WTC11 (cell line): Measurements from ENCODE around the gene CYRIA. TPM values are rescaled to one million over a fixed set of nuclear protein-coding genes. Genes with fewer than 3 reads are reported as not detected.

Source experiments
- ATAC-seq: fragments of 200-7000 bp; cut with Tn5 transposase; 2 replicates; pipeline ENCODE4 v1.10.0; 2021; ENCODE audit warnings: mild to moderate bottlenecking, moderate library complexity
- CTCF ChIA-PET: fragments of 300-600 bp; sonication (Branson Sonifier 250); formaldehyde crosslinking; loops from one replicate; lab custom pipeline; 2021; ENCODE audit warnings: antibody characterized with exemption; lab: Charles Lee
- POLR2A ChIA-PET: fragments of 350-600 bp; sonication (Branson Sonifier 250); formaldehyde crosslinking; loops from one replicate; lab custom pipeline; 2021; ENCODE audit warnings: antibody characterized with exemption; lab: Charles Lee
- DNase-seq: peaks from one replicate; pipeline ENCODE4 v3.0.0; 2021; ENCODE audit warnings: low spot score
- H3K27ac Mint-ChIP-seq: 2 replicates; pipeline ENCODE4 v1.8.0; 2021; ENCODE audit warnings: mixed read lengths
- H3K27me3 Mint-ChIP-seq: 2 replicates; pipeline ENCODE4 v1.8.0; 2021; ENCODE audit warnings: low read depth, mild to moderate bottlenecking, moderate library complexity, mixed read lengths
- H3K36me3 Mint-ChIP-seq: 2 replicates; pipeline ENCODE4 v1.8.0; 2021; ENCODE audit warnings: mixed read lengths
- H3K4me1 Mint-ChIP-seq: 2 replicates; pipeline ENCODE4 v1.8.0; 2022; ENCODE audit warnings: mixed read lengths
- H3K4me3 Mint-ChIP-seq: 2 replicates; pipeline ENCODE4 v1.8.0; 2021; ENCODE audit warnings: mild to moderate bottlenecking, moderate library complexity, mixed read lengths
- H3K9me3 Mint-ChIP-seq: 2 replicates; pipeline ENCODE4 v1.8.0; 2021; ENCODE audit warnings: mixed read lengths
- AR ChIP-seq: fragments of 250-450 bp; sonication (Bioruptor Pico); IDR thresholded peaks from 2 replicates; pipeline ENCODE4 v1.9.0; 2021; ENCODE audit warnings: mild to moderate bottlenecking
- ATF3 ChIP-seq: sonication (generic); formaldehyde crosslinking; conservative IDR thresholded peaks from 2 replicates; pipeline ENCODE4 v1.8.1; 2022; ENCODE audit warnings: mild to moderate bottlenecking, missing genetic modification reagents
- CREB1 ChIP-seq: sonication (generic); formaldehyde crosslinking; IDR thresholded peaks from 2 replicates; pipeline ENCODE4 v1.8.0; 2023; ENCODE audit warnings: mild to moderate bottlenecking, missing genetic modification reagents
- HMGXB4 ChIP-seq: sonication (generic); formaldehyde crosslinking; IDR thresholded peaks from 2 replicates; pipeline ENCODE4 v1.8.1; 2023; ENCODE audit warnings: mild to moderate bottlenecking, moderate library complexity, missing genetic modification reagents
- JAZF1 ChIP-seq: fragments of 250-450 bp; sonication (Bioruptor Pico); IDR thresholded peaks from 2 replicates; pipeline ENCODE4 v1.9.0; 2021; ENCODE audit warnings: moderate library complexity, mild to moderate bottlenecking, inconsistent platforms
- JUN ChIP-seq: sonication (generic); formaldehyde crosslinking; IDR thresholded peaks from 2 replicates; pipeline ENCODE4 v1.8.0; 2023; ENCODE audit warnings: mild to moderate bottlenecking, missing genetic modification reagents
- MYBL2 ChIP-seq: sonication (generic); formaldehyde crosslinking; IDR thresholded peaks from 2 replicates; pipeline ENCODE4 v1.8.1; 2023; ENCODE audit warnings: mild to moderate bottlenecking, moderate library complexity, missing genetic modification reagents
- PREB ChIP-seq: sonication (generic); formaldehyde crosslinking; IDR thresholded peaks from 2 replicates; pipeline ENCODE4 v1.8.1; 2022; ENCODE audit warnings: mild to moderate bottlenecking, missing genetic modification reagents, moderate library complexity, borderline replicate concordance
- PRRX2 ChIP-seq: fragments of 250-450 bp; sonication (Bioruptor Pico); IDR thresholded peaks from 2 replicates; pipeline ENCODE4 v1.8.0; 2021; ENCODE audit warnings: mild to moderate bottlenecking
- RORB ChIP-seq: fragments of 250-450 bp; sonication (Bioruptor Pico); IDR thresholded peaks from 2 replicates; pipeline ENCODE4 v1.9.0; 2021; ENCODE audit warnings: mild to moderate bottlenecking
- SMAD3 ChIP-seq: sonication (generic); formaldehyde crosslinking; IDR thresholded peaks from 2 replicates; pipeline ENCODE4 v1.8.0; 2022; ENCODE audit warnings: missing genetic modification reagents, mild to moderate bottlenecking, borderline replicate concordance
- USF1 ChIP-seq: sonication (generic); formaldehyde crosslinking; IDR thresholded peaks from 2 replicates; pipeline ENCODE4 v1.8.0; 2022; ENCODE audit warnings: mild to moderate bottlenecking, missing genetic modification reagents
- USF2 ChIP-seq: sonication (generic); formaldehyde crosslinking; IDR thresholded peaks from 2 replicates; pipeline ENCODE4 v1.8.1; 2023; ENCODE audit warnings: mild to moderate bottlenecking, missing genetic modification reagents, moderate library complexity
- ZBTB43 ChIP-seq: sonication (generic); formaldehyde crosslinking; IDR thresholded peaks from 2 replicates; pipeline ENCODE4 v1.8.1; 2023; ENCODE audit warnings: mild to moderate bottlenecking, missing genetic modification reagents
- ZNF281 ChIP-seq: sonication (generic); formaldehyde crosslinking; IDR thresholded peaks from 2 replicates; pipeline ENCODE4 v1.8.0; 2023; ENCODE audit warnings: mild to moderate bottlenecking, missing genetic modification reagents
- total RNA-seq: library from RNA; stranded (reverse); gene quantifications from 3 replicates; pipeline ENCODE4 v1.2.3, GENCODE V29; 2021

The CYRIA gene
- total RNA-seq, 1 experiment from 2014 or later, result 8.3 TPM

- DNase-seq (no peak), ATAC-seq (no peak)
- H3K4me1 Mint-ChIP-seq, result peaks cover 26% of the 10 kb centered on the region
- ChIA-PET POLR2A (no interaction called here), CTCF (no interaction called here)
- no peaks in the 10 kb centered on the region for H3K36me3 Mint-ChIP-seq
- no peak overlapping the region for H3K27ac Mint-ChIP-seq
- TF ChIP-seq PRRX2 (CRISPR knock-in tag), result no peak
- TF ChIP-seq SMAD3 (CRISPR knock-in tag), result no peak
- no peak for TF ChIP-seq PREB (CRISPR knock-in tag)
- no peak for TF ChIP-seq CREB1
- no peak for TF ChIP-seq JAZF1 (CRISPR knock-in tag)
- TF ChIP-seq USF2 (CRISPR knock-in tag), result no peak
- TF ChIP-seq MYBL2, result no peak
- no peak for TF ChIP-seq RORB (CRISPR knock-in tag)
- no peak for TF ChIP-seq AR (CRISPR knock-in tag)
- TF ChIP-seq USF1 (CRISPR knock-in tag), result no peak
- TF ChIP-seq ZNF281 (CRISPR knock-in tag), result no peak
- TF ChIP-seq JUN, result no peak
- no peak for TF ChIP-seq ATF3
- no peak for TF ChIP-seq HMGXB4 (CRISPR knock-in tag)
- TF ChIP-seq ZBTB43, result no peak
- peaks cover 19% of the 10 kb centered on the region for H3K27me3 Mint-ChIP-seq
- H3K9me3 Mint-ChIP-seq, result no peaks in the 10 kb centered on the region
- no peak overlapping the region for H3K4me3 Mint-ChIP-seq
Observed at GRCh38 chr2:16669388-16669787, 3.8 kb upstream of the CYRIA start.
